Mesenchymal stem cell (in vitro differentiated cells and primary cell): Measurements from ENCODE around the gene TMEM130.

ENCODE experiments used
- DNase-seq: peaks from one replicate; pipeline ENCODE4 v3.0.0-alpha.2; 2013
- H2AFZ ChIP-seq: one replicate; pipeline ENCODE4 v1.6.1; 2013; ENCODE audit warnings: low read depth, mild to moderate bottlenecking, control low read depth, inconsistent platforms, low read length, moderate library complexity
- H2AK5ac ChIP-seq: 2 replicates; pipeline ENCODE4 v1.6.1; 2013; ENCODE audit warnings: low read length, moderate library complexity, mild to moderate bottlenecking, inconsistent platforms; ENCODE audit not compliant: severe bottlenecking
- H2BK120ac ChIP-seq: one replicate; pipeline ENCODE4 v1.6.1; 2013; ENCODE audit warnings: low read depth, mild to moderate bottlenecking, inconsistent platforms, low read length, moderate library complexity
- H2BK12ac ChIP-seq, 2 experiments: one replicate each; pipeline ENCODE4 v1.6.1; 2013; ENCODE audit warnings: inconsistent platforms in 2 of 2, low read length in 2 of 2, mild to moderate bottlenecking in 2 of 2, moderate library complexity in 2 of 2, control low read depth in 1 of 2
- H2BK15ac ChIP-seq: one replicate; pipeline ENCODE4 v1.6.1; 2013; ENCODE audit warnings: mild to moderate bottlenecking, low read depth, inconsistent platforms; ENCODE audit not compliant: poor library complexity, severe bottlenecking
- H2BK5ac ChIP-seq: 2 replicates; pipeline ENCODE4 v1.6.1; 2013; ENCODE audit warnings: low read depth, mild to moderate bottlenecking, low read length, control low read depth, inconsistent platforms; ENCODE audit not compliant: poor library complexity, severe bottlenecking
- H3K14ac ChIP-seq, 2 experiments: one replicate each; pipeline ENCODE4 v1.6.1; 2013; ENCODE audit warnings: inconsistent platforms in 2 of 2, low read length in 2 of 2, control low read depth in 1 of 2, mild to moderate bottlenecking in 1 of 2, moderate library complexity in 1 of 2
- H3K18ac ChIP-seq, 2 experiments: one replicate each; pipeline ENCODE4 v1.6.1; 2013; ENCODE audit warnings: inconsistent platforms in 2 of 2, low read length in 2 of 2, control low read depth in 1 of 2, low read depth in 1 of 2, mild to moderate bottlenecking in 1 of 2
- H3K23ac ChIP-seq, 2 experiments: one replicate each; pipeline ENCODE4 v1.6.1; 2013; ENCODE audit warnings: inconsistent platforms in 2 of 2, low read length in 2 of 2, mild to moderate bottlenecking in 2 of 2, moderate library complexity in 2 of 2, control low read depth in 1 of 2
- H3K27ac ChIP-seq: 2 replicates; pipeline ENCODE4 v1.5.1; 2013; ENCODE audit warnings: mild to moderate bottlenecking, moderate library complexity, low read length, control low read depth, inconsistent platforms; ENCODE audit not compliant: poor library complexity, severe bottlenecking
- H3K27me3 ChIP-seq, 2 experiments: 2 replicates each; pipeline versions ENCODE4 v1.6.1 to v1.7.0; 2013; ENCODE audit warnings: low read length in 2 of 2, mild to moderate bottlenecking in 2 of 2, moderate library complexity in 2 of 2, control low read depth in 1 of 2, inconsistent platforms in 1 of 2; ENCODE audit not compliant: control insufficient read depth in 1 of 2, insufficient read depth in 1 of 2
- H3K36me3 ChIP-seq, 2 experiments: 2 replicates each; pipeline versions ENCODE4 v1.6.1 to v1.7.0; 2013; ENCODE audit warnings: low read length in 2 of 2, control low read depth in 1 of 2, inconsistent platforms in 1 of 2, low read depth in 1 of 2, mild to moderate bottlenecking in 1 of 2; ENCODE audit not compliant: insufficient read depth in 2 of 2, control insufficient read depth in 1 of 2
- H3K4ac ChIP-seq, 2 experiments: one replicate each; pipeline ENCODE4 v1.6.1; 2013; ENCODE audit warnings: inconsistent platforms in 2 of 2, low read length in 2 of 2, mild to moderate bottlenecking in 2 of 2, moderate library complexity in 2 of 2, control low read depth in 1 of 2, low read depth in 1 of 2
- H3K4me1 ChIP-seq: 2 replicates; pipeline ENCODE4 v1.6.1; 2013; ENCODE audit warnings: low read depth, low read length, control low read depth; ENCODE audit not compliant: control insufficient read depth, insufficient read depth
- H3K4me2 ChIP-seq: 2 replicates; pipeline ENCODE4 v1.6.1; 2013; ENCODE audit warnings: low read length, mild to moderate bottlenecking, inconsistent platforms; ENCODE audit not compliant: poor library complexity, severe bottlenecking
- H3K4me3 ChIP-seq, 2 experiments: 2 replicates each; pipeline versions ENCODE4 v1.5.1 to v1.7.0; 2013; ENCODE audit warnings: low read length in 2 of 2, mild to moderate bottlenecking in 2 of 2, control low read depth in 1 of 2, low read depth in 1 of 2; ENCODE audit not compliant: insufficient read depth in 1 of 2
- H3K79me1 ChIP-seq: replicated peaks from 2 replicates; pipeline ENCODE4 v1.6.1; 2013; ENCODE audit warnings: mild to moderate bottlenecking, control low read depth, low read length, inconsistent platforms; ENCODE audit not compliant: poor library complexity, severe bottlenecking
- H3K9ac ChIP-seq: 2 replicates; pipeline ENCODE4 v1.7.0; 2013; ENCODE audit warnings: mild to moderate bottlenecking, low read length, moderate library complexity
- H3K9me3 ChIP-seq: 2 replicates; pipeline ENCODE4 v1.7.0; 2013; ENCODE audit warnings: mild to moderate bottlenecking, low read length; ENCODE audit not compliant: control insufficient read depth
- H4K8ac ChIP-seq: one replicate; pipeline ENCODE4 v1.6.1; 2013; ENCODE audit warnings: inconsistent platforms, mild to moderate bottlenecking, low read length, moderate library complexity
- H4K91ac ChIP-seq: one replicate; pipeline ENCODE4 v1.6.1; 2013; ENCODE audit warnings: mild to moderate bottlenecking, low read length, inconsistent platforms
- WGBS: methylation state at CpG from one replicate; pipeline ENCODE4 v1.1.7; 2013; ENCODE audit warnings: mixed read lengths; 5-methylcytosine and 5-hydroxymethylcytosine counted together

Gene TMEM130

DNA sequence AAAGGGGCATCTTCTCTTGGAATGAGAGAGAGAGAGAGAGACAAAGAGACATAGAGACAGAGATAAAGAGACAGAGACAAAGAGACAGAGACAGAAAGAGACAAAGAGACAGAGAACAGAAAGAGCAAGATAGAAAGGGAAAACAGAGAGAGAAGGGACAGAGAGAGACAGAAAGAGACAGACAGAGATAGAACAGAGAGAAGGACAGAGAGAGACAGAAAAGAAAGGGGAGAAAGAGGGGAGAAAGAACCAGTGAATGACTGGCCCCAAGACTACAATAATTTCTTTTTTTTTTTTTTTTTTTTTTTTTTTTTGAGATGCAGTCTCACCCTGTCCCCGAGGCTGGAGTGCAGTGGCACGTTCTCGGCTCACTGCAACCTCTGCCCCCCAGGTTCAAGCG, 7.6 kb downstream of the TMEM130 start:
- Histone ChIP-seq H2AK5ac (no peak overlapping the region), H4K91ac (no peak overlapping the region)
- no peak for DNase-seq

DNA sequence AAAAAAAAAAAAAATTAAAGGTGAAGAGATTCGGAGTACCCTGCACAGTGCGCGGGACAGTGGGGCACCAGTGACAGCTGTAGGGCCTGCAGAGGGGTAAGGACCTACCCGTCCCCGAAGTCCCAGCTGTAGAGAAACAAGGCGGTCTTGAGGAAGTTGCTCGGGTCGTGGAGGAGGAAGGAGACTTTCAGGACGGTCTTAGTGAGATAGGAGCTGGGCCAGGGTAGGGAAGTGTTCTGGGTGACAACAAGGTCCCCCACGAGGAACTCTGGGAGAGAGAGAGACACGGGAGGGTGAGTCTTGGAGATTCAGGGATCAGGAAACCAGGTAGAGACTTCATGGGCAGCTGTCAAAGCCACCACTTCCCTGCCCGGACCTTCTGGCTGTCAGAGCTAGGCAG, 9.7 kb downstream of the TMEM130 start:
- Histone ChIP-seq H4K91ac (no peak overlapping the region), H3K4me1 (peaks cover 7% of the 10 kb centered on the region), H3K79me1 (no peaks in the 10 kb centered on the region), H3K14ac (no peak overlapping the region), H3K18ac (no peak overlapping the region), H2AFZ (no peak overlapping the region), H2AK5ac (no peak overlapping the region), H4K8ac (no peak overlapping the region), H2BK5ac (no peak overlapping the region), H3K23ac (no peak overlapping the region), H2BK15ac (no peak overlapping the region), H3K9ac (no peak overlapping the region), H2BK120ac (no peak overlapping the region), H3K27me3 (peaks cover 10 to 26% of the 10 kb centered on the region in 2 experiments), H2BK12ac (no peak overlapping the region), H3K4ac (no peak overlapping the region), H3K9me3 (no peaks in the 10 kb centered on the region), H3K27ac (no peak overlapping the region), H3K4me2 (no peak overlapping the region), H3K36me3 (no peaks in the 10 kb centered on the region), H3K4me3 (no peak overlapping the region)
- DNase-seq, result no peak
- WGBS, result 81% methylated on average over 12 of the region's 12 CpGs

More for the DNA sequence above, 7.6 kb downstream of the TMEM130 start:
- no peak overlapping the region for H3K14ac ChIP-seq
- H3K23ac ChIP-seq, result no peak overlapping the region
- H3K18ac ChIP-seq, result no peak overlapping the region
- H3K79me1 ChIP-seq, result no peaks in the 10 kb centered on the region
- H3K4ac ChIP-seq, result no peak overlapping the region
- H3K36me3 ChIP-seq, result no peaks in the 10 kb centered on the region
- H2BK15ac ChIP-seq, result no peak overlapping the region
- H4K8ac ChIP-seq, result no peak overlapping the region
- no peak overlapping the region for H3K9ac ChIP-seq
- H3K4me1 ChIP-seq, result peaks cover 16% of the 10 kb centered on the region
- H2AFZ ChIP-seq, result no peak overlapping the region
- no peak overlapping the region for H2BK12ac ChIP-seq
- H3K27me3 ChIP-seq, result peaks cover 10 to 32% of the 10 kb centered on the region in 2 experiments
- H3K4me2 ChIP-seq, result no peak overlapping the region
- H3K4me3 ChIP-seq, result no peak overlapping the region
- no peak overlapping the region for H2BK120ac ChIP-seq
- 79% methylated on average over 4 of the region's 4 CpGs for WGBS
- H3K9me3 ChIP-seq, result no peaks in the 10 kb centered on the region
- H2BK5ac ChIP-seq, result no peak overlapping the region
- H3K27ac ChIP-seq, result no peak overlapping the region

DNA sequence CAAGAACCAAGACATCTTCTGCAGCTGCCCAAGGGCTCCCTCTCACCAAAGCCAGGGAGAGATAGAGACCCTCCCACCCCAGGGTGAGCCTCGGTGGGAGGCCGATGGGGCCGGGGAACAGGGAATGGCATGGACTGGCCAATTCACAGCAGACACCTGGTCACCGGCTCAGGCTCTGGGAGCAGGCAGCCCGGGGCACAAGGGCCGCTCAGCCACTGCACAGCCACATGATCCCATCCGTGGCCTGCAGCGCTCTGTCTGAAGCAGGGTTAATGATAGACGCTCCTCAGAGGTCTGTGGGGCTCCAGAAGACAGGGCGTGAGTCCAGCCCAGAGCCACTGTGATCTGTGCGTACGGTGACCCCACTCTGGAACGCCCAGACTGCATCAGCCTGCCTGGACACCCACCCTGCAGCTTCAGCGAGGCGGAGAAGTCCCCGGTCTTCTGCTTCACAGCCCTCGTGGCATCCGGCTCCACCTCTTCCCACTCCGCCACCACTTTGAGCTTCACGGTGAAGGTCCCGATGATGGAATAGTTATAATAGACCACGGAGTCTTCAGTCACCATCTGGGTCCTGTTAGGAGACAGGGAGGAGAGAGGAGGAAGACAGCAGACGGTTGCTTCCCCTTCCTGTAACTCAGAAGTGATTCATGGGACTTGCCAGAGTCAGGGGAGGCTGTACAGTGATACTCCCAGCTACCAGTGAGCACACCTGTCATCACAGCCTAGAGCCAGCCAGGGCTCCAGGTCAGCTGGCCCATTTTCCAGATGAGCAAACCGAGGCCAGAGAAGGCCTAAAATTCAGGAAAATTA, 14.0 kb downstream of the TMEM130 start:
- Histone ChIP-seq H3K14ac (no peak overlapping the region), H4K91ac (peak overlapping the region; percentile 9), H3K4me2 (no peak overlapping the region), H3K27ac (no peak overlapping the region), H3K4me1 (peaks cover 14% of the 10 kb centered on the region), H2AK5ac (peak overlapping the region; percentile 23), H2BK5ac (no peak overlapping the region), H3K4me3 (no peak overlapping the region), H4K8ac (no peak overlapping the region), H3K18ac (no peak overlapping the region), H3K9ac (no peak overlapping the region), H3K9me3 (no peaks in the 10 kb centered on the region), H3K27me3 (peaks cover 9 to 10% of the 10 kb centered on the region in 2 experiments), H2BK12ac (no peak overlapping the region), H3K36me3 (no peaks in the 10 kb centered on the region), H2BK120ac (no peak overlapping the region), H3K4ac (no peak overlapping the region), H2AFZ (no peak overlapping the region), H3K23ac (no peak overlapping the region), H3K79me1 (no peaks in the 10 kb centered on the region), H2BK15ac (no peak overlapping the region)
- no peak for DNase-seq
- 86% methylated on average over 20 of the region's 24 CpGs for WGBS

DNA sequence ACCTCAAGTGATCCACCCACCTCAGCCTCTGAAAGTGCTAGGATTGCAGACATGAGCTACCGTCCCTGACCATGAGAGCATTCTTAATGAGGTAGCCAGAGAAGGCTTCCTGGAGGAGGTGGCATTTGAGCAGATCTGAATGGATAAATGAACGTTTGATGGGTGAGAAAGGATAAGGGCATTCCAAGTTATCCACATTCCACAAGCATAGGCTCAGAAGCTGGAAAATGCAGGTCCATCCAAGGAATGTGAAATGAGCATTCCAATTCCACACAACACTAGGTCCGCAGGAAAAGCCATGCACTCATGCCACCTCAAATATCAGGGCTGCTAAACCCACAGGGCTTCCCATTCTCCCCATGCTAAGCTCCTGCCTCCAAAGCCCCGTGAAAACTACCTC, 17.0 kb downstream of the TMEM130 start:
- no peak overlapping the region for H4K8ac ChIP-seq
- no peak overlapping the region for H3K9ac ChIP-seq
- H2BK15ac ChIP-seq, result peak overlapping the region; percentile 26
- no peak overlapping the region for H3K4me3 ChIP-seq
- H3K18ac ChIP-seq, result no peak overlapping the region
- no peak overlapping the region for H3K14ac ChIP-seq
- no peak overlapping the region for H2BK5ac ChIP-seq
- no peaks in the 10 kb centered on the region for H3K36me3 ChIP-seq
- H3K4me2 ChIP-seq, result no peak overlapping the region
- peaks cover 14% of the 10 kb centered on the region for H3K4me1 ChIP-seq
- no peak overlapping the region for H3K23ac ChIP-seq
- WGBS, result 51% methylated on average over 3 of the region's 4 CpGs
- peaks cover 14% of the 10 kb centered on the region for H3K9me3 ChIP-seq
- no peak overlapping the region for H2BK12ac ChIP-seq
- no peak for DNase-seq
- no peak overlapping the region for H2AFZ ChIP-seq
- no peaks in the 10 kb centered on the region for H3K27me3 ChIP-seq
- H3K4ac ChIP-seq, result peak overlapping the region in 1 of 2 experiments; percentile 35
- H2BK120ac ChIP-seq, result no peak overlapping the region
- H4K91ac ChIP-seq, result no peak overlapping the region
- peak overlapping the region; percentile 29 for H2AK5ac ChIP-seq
- H3K79me1 ChIP-seq, result no peaks in the 10 kb centered on the region
- peak overlapping the region; percentile 50 for H3K27ac ChIP-seq
